ENCODE results near the gene NOL12.

Gene NOL12

DNA sequence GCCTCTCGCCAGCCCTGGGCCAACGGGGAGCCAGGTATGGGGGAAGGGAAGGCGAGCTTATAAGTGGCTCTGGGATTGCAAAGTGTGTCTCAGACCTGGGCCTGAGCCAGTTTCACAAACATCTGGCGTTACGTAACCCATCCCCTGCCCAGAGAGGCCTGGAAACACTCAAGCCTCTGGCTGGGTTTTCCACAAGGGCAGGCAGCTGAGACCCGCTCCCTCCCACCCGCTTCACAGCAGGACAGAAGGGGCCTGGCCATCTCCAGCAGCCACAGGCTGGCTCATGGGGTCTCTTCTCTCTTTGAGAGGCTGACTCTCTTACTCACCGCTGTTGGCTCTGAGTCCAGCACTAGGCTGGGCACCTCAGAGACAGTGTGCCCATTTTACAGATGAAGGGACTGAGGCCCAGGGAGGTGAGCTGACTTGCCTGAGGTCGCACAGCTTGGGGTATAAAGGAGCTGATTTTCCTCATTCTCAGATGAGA lies 55.2 kb downstream of the NOL12 start:
- FAIRE-seq (no peak), DNase-seq (ENCODE audit: low spot score) (no peak)

DNA sequence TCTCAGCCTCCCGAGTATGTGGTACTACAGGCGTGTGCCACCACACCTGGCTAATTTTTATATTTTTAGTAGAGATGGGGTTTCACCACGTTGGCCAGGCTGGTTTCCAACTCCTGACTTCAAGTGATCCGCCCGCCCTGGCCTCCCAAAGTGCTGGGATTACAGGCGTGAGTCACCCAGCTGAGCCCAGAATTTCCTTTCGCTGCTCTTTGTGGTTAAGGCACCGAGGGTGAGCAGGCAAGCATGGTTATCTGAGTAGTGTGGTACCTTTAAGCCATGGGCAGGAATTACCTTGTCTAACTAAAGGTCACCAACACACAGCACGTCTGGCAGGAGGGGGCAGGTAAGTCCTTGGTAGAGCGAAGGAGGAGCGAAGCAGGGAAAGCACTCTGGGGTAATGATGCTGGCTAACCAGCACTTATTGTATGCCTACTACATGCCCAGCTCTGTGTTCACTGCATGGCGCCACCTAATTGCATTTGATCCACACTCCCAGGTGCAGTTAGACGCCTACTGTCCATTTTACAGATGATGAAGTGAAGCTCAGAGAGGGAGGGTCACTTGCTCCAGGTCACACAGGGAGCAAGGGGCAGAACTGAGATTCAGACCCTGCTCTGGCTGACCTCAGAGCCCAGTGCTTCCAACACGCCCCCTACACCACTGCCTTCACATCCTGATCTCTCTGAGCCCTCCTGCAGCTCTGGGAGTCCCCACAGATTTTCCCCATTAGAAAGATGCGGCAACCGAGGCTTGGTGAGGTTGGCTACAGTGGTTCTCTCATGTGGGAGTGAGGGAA lies 56.4 kb downstream of the NOL12 start:
- FAIRE-seq (peak; percentile 89), DNase-seq (ENCODE audit: low spot score) (peak; percentile 87)

Data from urothelium cell line (cell line).